Panc1 (cell line): Measurements from ENCODE around the gene ZNRF3. TPM values are rescaled to one million over a fixed set of nuclear protein-coding genes. Genes with fewer than 3 reads are reported as not detected.
A peak's percentile ranks its signal among the peaks of the same experiment; 100 is the strongest.

Experiments used
- ATAC-seq: fragments of 200-7000 bp; cut with Tn5 transposase; 2 replicates; pipeline ENCODE4 v1.9.1; 2020; ENCODE audit warnings: mild to moderate bottlenecking, moderate library complexity
- BruUV-seq: library from RNA; stranded (reverse); fragments of 400-500 nt; replicated peaks from 2 replicates; lab custom pipeline; 2021; lab: Mats Ljungman, UMichigan
- CTCF ChIA-PET: fragments of 300-600 bp; sonication (Branson Sonifier 250); formaldehyde crosslinking; loops from one replicate; lab custom pipeline; 2022; ENCODE audit warnings: antibody characterized with exemption; lab: Charles Lee
- POLR2A ChIA-PET: fragments of 300-600 bp; sonication (Branson Sonifier 250); formaldehyde crosslinking; loops from one replicate; lab custom pipeline; 2022; ENCODE audit warnings: antibody characterized with exemption; lab: Charles Lee
- DNase-seq: peaks from one replicate; pipeline ENCODE4 v3.0.0-alpha.2; 2010; ENCODE audit warnings: low read depth, low spot score
- H3K27ac ChIP-seq: 2 replicates; pipeline ENCODE4 v1.5.1; 2011; ENCODE audit warnings: mild to moderate bottlenecking, low read length, inconsistent platforms
- H3K27me3 ChIP-seq: fragments of 200-500 bp; sonication (Bioruptor generic); 2 replicates; pipeline ENCODE4 v1.6.0; 2014; ENCODE audit warnings: low read length, inconsistent platforms; ENCODE audit not compliant: control insufficient read depth, insufficient read depth
- H3K36me3 ChIP-seq: fragments of 200-500 bp; sonication (Bioruptor generic); 2 replicates; pipeline ENCODE4 v1.5.1; 2014; ENCODE audit warnings: inconsistent platforms, mild to moderate bottlenecking, low read length, moderate library complexity; ENCODE audit not compliant: control insufficient read depth, insufficient read depth
- H3K4me1 ChIP-seq: 2 replicates; pipeline ENCODE4 v1.5.1; 2011; ENCODE audit warnings: inconsistent platforms, mild to moderate bottlenecking, low read length, moderate library complexity; ENCODE audit not compliant: control insufficient read depth, insufficient read depth
- H3K4me3 ChIP-seq, 2 experiments: 2 replicates each; pipeline ENCODE4 v1.5.1; 2011 to 2012; ENCODE audit warnings: low read depth in 2 of 2, low read length in 2 of 2, mild to moderate bottlenecking in 2 of 2, inconsistent platforms in 1 of 2, moderate library complexity in 1 of 2
- H3K9me3 ChIP-seq: fragments of 200-500 bp; sonication (Bioruptor generic); 2 replicates; pipeline ENCODE4 v1.5.1; 2014; ENCODE audit warnings: low read depth, mild to moderate bottlenecking, inconsistent platforms, low read length, moderate library complexity; ENCODE audit not compliant: control insufficient read depth, insufficient read depth
- CTCF ChIP-seq: fragments of 450-650 bp; IDR thresholded peaks from 2 replicates; pipeline ENCODE4 v1.5.1; 2017; ENCODE audit warnings: mild to moderate bottlenecking
- POLR2AphosphoS5 ChIP-seq: IDR thresholded peaks from 2 replicates; pipeline ENCODE4 v1.6.1; 2012; ENCODE audit warnings: mild to moderate bottlenecking, low read depth, low read length, moderate library complexity
- REST ChIP-seq, 2 experiments: IDR thresholded peaks; 2 replicates each; pipeline ENCODE4 v1.6.1; 2011 to 2012; ENCODE audit warnings: low read depth in 2 of 2, control low read depth in 1 of 2, low read length in 1 of 2, mild to moderate bottlenecking in 1 of 2, moderate library complexity in 1 of 2; ENCODE audit not compliant: insufficient read depth in 1 of 2
- SIN3A ChIP-seq: IDR thresholded peaks from 2 replicates; pipeline ENCODE4 v1.6.1; 2012; ENCODE audit warnings: low read depth, mild to moderate bottlenecking, low read length, moderate library complexity, borderline replicate concordance; ENCODE audit not compliant: insufficient read depth
- TCF7L2 ChIP-seq: IDR thresholded peaks from 2 replicates; pipeline ENCODE4 v1.6.1; 2011; ENCODE audit warnings: mild to moderate bottlenecking, low read depth, low read length, inconsistent platforms
- in situ Hi-C: cut with HindIII; loops from 2 replicates; pipeline ENCODE4 v1.10.0; 2016; ENCODE audit warnings: low sequenced_read_pairs, low pct_unique_long_range_greater_than_20kb
- intact Hi-C: fragments of 100-400 bp; cut with micrococcal nuclease; formaldehyde crosslinking; loops from one replicate; pipeline ENCODE4 v1.10.0; 2022; ENCODE audit not compliant: unreplicated experiment
- total RNA-seq: library from RNA; stranded (reverse); gene quantifications from one replicate; pipeline ENCODE4 v1.2.1, GENCODE V29; 2021; ENCODE audit not compliant: unreplicated experiment

The ZNRF3 gene
- total RNA-seq, 1 experiment from 2014 or later, result 7.3 TPM

- DNase-seq (no peak), ATAC-seq (no peak)
- Histone ChIP-seq H3K4me3 (no peak overlapping the region), H3K4me1 (peaks cover 8% of the 10 kb centered on the region), H3K36me3 (no peaks in the 10 kb centered on the region), H3K27me3 (no peaks in the 10 kb centered on the region), H3K9me3 (no peaks in the 10 kb centered on the region), H3K27ac (no peak overlapping the region)
- BruUV-seq, result TSS peak; percentile 55
- CTCF ChIA-PET, result no interaction called here
- POLR2A ChIA-PET, result no interaction called here
- TF ChIP-seq CTCF (no peak), TCF7L2 (no peak), POLR2AphosphoS5 (no peak), SIN3A (no peak), REST (IDR thresholded peaks at IDR 0.05; ENCODE audit: insufficient read depth in 1 of 2, low read depth in 2 of 2, low read length in 1 of 2) (no peak)
- in situ Hi-C loops, result no loop called here
- intact Hi-C loops, result no loop called here
Observed at GRCh38 chr22:28887725-28888459, 4.5 kb downstream of the ZNRF3 start.

DNA sequence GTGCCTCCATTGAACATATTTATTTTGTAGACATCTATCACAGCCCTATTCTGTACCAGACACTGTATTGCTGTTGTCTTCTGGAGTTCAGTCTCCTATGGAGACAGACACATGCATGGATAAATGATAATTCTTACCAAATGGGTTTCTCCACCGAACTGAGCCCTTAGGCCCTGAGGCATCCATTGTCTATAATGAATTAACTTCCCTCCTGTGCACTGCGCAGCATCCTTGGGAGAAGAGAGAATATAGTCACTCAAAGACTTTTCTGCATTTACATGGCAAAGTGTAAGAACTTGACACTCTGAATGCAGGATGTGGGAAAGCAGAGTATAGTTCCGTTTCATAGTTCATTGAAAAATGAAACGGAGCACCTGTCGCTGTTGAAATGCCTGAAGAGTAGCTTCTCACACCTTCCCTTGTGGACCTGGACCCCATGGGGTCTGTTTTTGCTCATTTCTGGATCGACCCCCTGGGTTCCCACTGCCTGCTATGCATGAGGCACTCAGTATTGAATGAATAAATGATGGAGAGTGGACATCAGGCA lies 6.2 kb downstream of the ZNRF3 start:
- H3K4me3 ChIP-seq, result no peak overlapping the region
- H3K4me1 ChIP-seq, result peaks cover 8% of the 10 kb centered on the region
- in situ Hi-C loops (no loop called here), intact Hi-C loops (no loop called here)
- POLR2A ChIA-PET, result no interaction called here
- CTCF ChIA-PET, result no interaction called here
- ATAC-seq (no peak), DNase-seq (no peak)
- no TSS peak for BruUV-seq
- H3K36me3 ChIP-seq, result no peaks in the 10 kb centered on the region
- TF ChIP-seq POLR2AphosphoS5 (no peak), CTCF (no peak), SIN3A (no peak), REST (IDR thresholded peaks at IDR 0.05; ENCODE audit: insufficient read depth in 1 of 2, low read depth in 2 of 2, low read length in 1 of 2) (no peak), TCF7L2 (no peak)
- H3K9me3 ChIP-seq, result no peaks in the 10 kb centered on the region
- H3K27me3 ChIP-seq, result no peaks in the 10 kb centered on the region
- H3K27ac ChIP-seq, result no peak overlapping the region
